Retina (tissue), 1 donor: Measurements from ENCODE around the gene PYDC1.
"Not testable (repeated sequence)": the region's sequence is repeated elsewhere in the genome, so short reads cannot be mapped to it uniquely, and the experiment has no call there.

Source experiments
- DNase-seq: peaks from one replicate; pipeline ENCODE4 v3.0.0-alpha.2; 2016

The PYDC1 gene

GRCh38 chr16:31195861-31196260 lies 21.1 kb downstream of the PYDC1 start:
- DNase-seq, result not testable (repeated sequence)

- no peak for DNase-seq
These were observed 22.0 kb downstream of the PYDC1 start for GRCh38 chr16:31194898-31195297.

- no peak for DNase-seq
These were observed 23.1 kb downstream of the PYDC1 start for GRCh38 chr16:31193874-31194273.

GRCh38 chr16:31192856-31193642 lies 23.9 kb downstream of the PYDC1 start:
- DNase-seq, result no peak

- DNase-seq, result no peak
These were observed 25.1 kb downstream of the PYDC1 start for GRCh38 chr16:31191697-31192428.

GRCh38 chr16:31190818-31191444 lies 26.0 kb downstream of the PYDC1 start:
- DNase-seq, result no peak

GRCh38 chr16:31190061-31190460 lies 26.9 kb downstream of the PYDC1 start:
- no peak for DNase-seq

GRCh38 chr16:31189412-31189778 lies 27.5 kb downstream of the PYDC1 start:
- DNase-seq, result no peak

- no peak for DNase-seq
These were observed 28.2 kb downstream of the PYDC1 start for GRCh38 chr16:31188450-31189411.

GRCh38 chr16:31187808-31188189 lies 29.1 kb downstream of the PYDC1 start:
- DNase-seq, result no peak

GRCh38 chr16:31186930-31187807 lies 29.8 kb downstream of the PYDC1 start:
- DNase-seq, result no peak

- no peak for DNase-seq
These were observed 30.8 kb downstream of the PYDC1 start for GRCh38 chr16:31186176-31186575.

- DNase-seq, result no peak
These were observed 31.6 kb downstream of the PYDC1 start for GRCh38 chr16:31185339-31185738.

GRCh38 chr16:31184888-31185287 lies 32.0 kb downstream of the PYDC1 start:
- no peak for DNase-seq

GRCh38 chr16:31183432-31184428 lies 33.2 kb downstream of the PYDC1 start:
- no peak for DNase-seq

- DNase-seq, result no peak
These were observed 34.5 kb downstream of the PYDC1 start for GRCh38 chr16:31182391-31182790.

- DNase-seq, result no peak
These were observed 35.7 kb downstream of the PYDC1 start for GRCh38 chr16:31181102-31181830.

GRCh38 chr16:31179747-31180459 lies 37.0 kb downstream of the PYDC1 start, which contains the start of gene FUS:
Gene FUS (plus strand): TSS chr16:31180139. CDS start chr16:31180215, 76 bp downstream.
- DNase-seq, result peak; percentile 100

- DNase-seq, result no peak
These were observed 37.7 kb downstream of the PYDC1 start for GRCh38 chr16:31179219-31179746.
